GM12865 (cell line): ENCODE measurements around the gene TMC1.
"Not testable (repeated sequence)": the region's sequence is repeated elsewhere in the genome, so short reads cannot be mapped to it uniquely, and the experiment has no call there.

Experiments
- DNase-seq: peaks from one replicate; pipeline ENCODE4 v3.0.0; 2010; ENCODE audit warnings: low read depth
- H3K4me3 ChIP-seq: 2 replicates; pipeline ENCODE4 v1.5.1; 2011; ENCODE audit warnings: mild to moderate bottlenecking, low read depth, low read length, control low read depth
- CTCF ChIP-seq: IDR thresholded peaks from 2 replicates; pipeline ENCODE4 v1.5.1; 2011; ENCODE audit warnings: low read length, control low read depth, low read depth, inconsistent platforms; ENCODE audit not compliant: insufficient read depth; ENCODE audit errors: missing control alignments

The TMC1 gene

GRCh38 chr9:72857624-72857996 lies 336.2 kb downstream of the TMC1 start:
- TF ChIP-seq CTCF, result no peak
- H3K4me3 ChIP-seq, result no peak overlapping the region
- DNase-seq, result no peak

GRCh38 chr9:72858089-72858912 lies 336.9 kb downstream of the TMC1 start:
- no peak for TF ChIP-seq CTCF
- no peak for DNase-seq
- H3K4me3 ChIP-seq, result no peak overlapping the region

GRCh38 chr9:72862788-72863187 lies 341.4 kb downstream of the TMC1 start:
- H3K4me3 ChIP-seq, DNase-seq: not testable (repeated sequence)

- no peak overlapping the region for H3K4me3 ChIP-seq
- no peak for DNase-seq
- TF ChIP-seq CTCF, result no peak
These were observed 342.2 kb downstream of the TMC1 start for GRCh38 chr9:72863456-72864094.

GRCh38 chr9:72864327-72864726 lies 342.9 kb downstream of the TMC1 start:
- no peak for DNase-seq
- no peak for TF ChIP-seq CTCF
- H3K4me3 ChIP-seq, result no peak overlapping the region

- peak; percentile 7 for DNase-seq
- no peak overlapping the region for H3K4me3 ChIP-seq
- peak; percentile 8 for TF ChIP-seq CTCF
These were observed 350.3 kb downstream of the TMC1 start for GRCh38 chr9:72871685-72872084.

- H3K4me3 ChIP-seq, result no peak overlapping the region
- DNase-seq, result no peak
- no peak for TF ChIP-seq CTCF
These were observed 351.3 kb downstream of the TMC1 start for GRCh38 chr9:72872718-72873117.
